Activated CD8-positive, alpha-beta T cell treated with anti-CD3 and anti-CD28 coated beads for 36 hours (primary cell): ENCODE data around the gene KCNIP1. TPM values are rescaled to one million over a fixed set of nuclear protein-coding genes. Genes with fewer than 3 reads are reported as not detected.

Source experiments
- ATAC-seq: fragments of 200-7000 bp; cut with Tn5 transposase; one replicate; pipeline ENCODE4 v1.10.0; 2021; ENCODE audit warnings: mild to moderate bottlenecking, moderate library complexity
- CTCF ChIA-PET: fragments of 350-600 bp; sonication (Branson Sonifier 250); formaldehyde crosslinking; loops from one replicate; lab custom pipeline; 2021; ENCODE audit warnings: antibody characterized with exemption; lab: Charles Lee
- POLR2A ChIA-PET: fragments of 350-600 bp; sonication (Branson Sonifier 250); formaldehyde crosslinking; loops from one replicate; lab custom pipeline; 2021; ENCODE audit warnings: antibody characterized with exemption; lab: Charles Lee
- DNase-seq: peaks from one replicate; pipeline ENCODE4 v3.0.0-alpha.2; 2020
- H3K27ac Mint-ChIP-seq: one replicate; pipeline ENCODE4 v1.8.0; 2021; ENCODE audit warnings: mild to moderate bottlenecking, mixed read lengths
- H3K27me3 Mint-ChIP-seq: one replicate; pipeline ENCODE4 v1.8.0; 2021; ENCODE audit warnings: mixed read lengths
- H3K36me3 Mint-ChIP-seq: one replicate; pipeline ENCODE4 v1.8.0; 2021; ENCODE audit warnings: low read depth, mixed read lengths
- H3K4me1 Mint-ChIP-seq: one replicate; pipeline ENCODE4 v1.8.0; 2021; ENCODE audit warnings: low read depth, mixed read lengths
- H3K4me3 Mint-ChIP-seq: one replicate; pipeline ENCODE4 v1.8.0; 2021; ENCODE audit warnings: mild to moderate bottlenecking, moderate library complexity, mixed read lengths
- H3K9me3 Mint-ChIP-seq: one replicate; pipeline ENCODE4 v1.8.0; 2021; ENCODE audit warnings: mixed read lengths
- CTCF ChIP-seq: fragments of 200-600 bp; IDR thresholded peaks from one replicate; pipeline ENCODE4 v1.8.0; 2022; ENCODE audit warnings: antibody characterized with exemption, mild to moderate bottlenecking
- intact Hi-C: fragments of 100-400 bp; cut with micrococcal nuclease; formaldehyde crosslinking; loops from one replicate; pipeline ENCODE4 v1.10.0; 2022
- total RNA-seq, 2 experiments: library from RNA; stranded (reverse); gene quantifications; one replicate each; pipeline ENCODE4 v1.2.3, GENCODE V29; 2021

KCNIP1 gene
- total RNA-seq: not detected

GRCh38 chr5:170503990-170504596, at the start of gene KCNIP1:
KCNIP1 (plus strand) TSS chr5:170504020.
- TF ChIP-seq CTCF: no peak
- ChIA-PET POLR2A (no interaction called here), CTCF (no interaction called here)
- intact Hi-C loops: no loop called here
- ATAC-seq (no peak), DNase-seq (no peak)
- peaks cover 34% of the 10 kb centered on the region for H3K27me3 Mint-ChIP-seq
- H3K9me3 Mint-ChIP-seq: no peaks in the 10 kb centered on the region
- H3K4me1 Mint-ChIP-seq: peaks cover 3% of the 10 kb centered on the region
- no peaks in the 10 kb centered on the region for H3K36me3 Mint-ChIP-seq
- no peak within 1 kb of the TSS for H3K27ac Mint-ChIP-seq
- no peak within 1 kb of the TSS for H3K4me3 Mint-ChIP-seq

- Mint-ChIP-seq H3K4me1 (no peaks in the 10 kb centered on the region), H3K27ac (no peak overlapping the region), H3K4me3 (no peak overlapping the region), H3K9me3 (no peaks in the 10 kb centered on the region), H3K36me3 (no peaks in the 10 kb centered on the region), H3K27me3 (peaks cover 8% of the 10 kb centered on the region)
- DNase-seq (no peak), ATAC-seq (no peak)
- ChIA-PET CTCF (no interaction called here), POLR2A (no interaction called here)
- TF ChIP-seq CTCF: no peak
- intact Hi-C loops: no loop called here
These were observed 40.4 kb upstream of the KCNIP1 start for GRCh38 chr5:170463426-170463825.

- Mint-ChIP-seq H3K27me3 (peaks cover 8% of the 10 kb centered on the region), H3K4me3 (no peak overlapping the region), H3K27ac (no peak overlapping the region), H3K9me3 (no peaks in the 10 kb centered on the region), H3K36me3 (no peaks in the 10 kb centered on the region), H3K4me1 (no peaks in the 10 kb centered on the region)
- ATAC-seq (no peak), DNase-seq (no peak)
- intact Hi-C loops: no loop called here
- CTCF ChIA-PET: no interaction called here
- TF ChIP-seq CTCF: no peak
- POLR2A ChIA-PET: no interaction called here
These were observed 39.3 kb upstream of the KCNIP1 start for GRCh38 chr5:170464280-170465127.

GRCh38 chr5:170466553-170466952, 37.3 kb upstream of the KCNIP1 start:
- no peak for ATAC-seq
- intact Hi-C loops: no loop called here
- Mint-ChIP-seq H3K4me1 (no peaks in the 10 kb centered on the region), H3K36me3 (no peaks in the 10 kb centered on the region), H3K27ac (no peak overlapping the region), H3K9me3 (no peaks in the 10 kb centered on the region), H3K27me3 (peaks cover 5% of the 10 kb centered on the region), H3K4me3 (no peak overlapping the region)
- CTCF ChIA-PET: interaction anchor here (2.3 kb wide), 1 partner anchor 32 kb away, joined by 9 read pairs; no protein-coding TSS in a partner anchor
- no peak for DNase-seq
- TF ChIP-seq CTCF: no peak
- POLR2A ChIA-PET: no interaction called here
